Tibial nerve (tissue), 3 donors: ENCODE data around the gene ARPC1B.

Source experiments
- CTCF ChIP-seq, 5 experiments: fragments of 200-600 bp in 3 of 5; fragments of 450-650 bp in 2 of 5; sonication (generic) in 3 of 5; IDR thresholded peaks; one replicate each; pipeline ENCODE4 v1.5.1; 2016 to 2019; ENCODE audit warnings: antibody characterized with exemption in 5 of 5, mild to moderate bottlenecking in 3 of 5, moderate library complexity in 2 of 5
- POLR2A ChIP-seq, 2 donors: fragments of 450-650 bp; IDR thresholded peaks; one replicate each; pipeline ENCODE4 v1.6.1; 2017; ENCODE audit warnings: antibody characterized with exemption in 2 of 2, mild to moderate bottlenecking in 2 of 2, moderate library complexity in 2 of 2

DNA sequence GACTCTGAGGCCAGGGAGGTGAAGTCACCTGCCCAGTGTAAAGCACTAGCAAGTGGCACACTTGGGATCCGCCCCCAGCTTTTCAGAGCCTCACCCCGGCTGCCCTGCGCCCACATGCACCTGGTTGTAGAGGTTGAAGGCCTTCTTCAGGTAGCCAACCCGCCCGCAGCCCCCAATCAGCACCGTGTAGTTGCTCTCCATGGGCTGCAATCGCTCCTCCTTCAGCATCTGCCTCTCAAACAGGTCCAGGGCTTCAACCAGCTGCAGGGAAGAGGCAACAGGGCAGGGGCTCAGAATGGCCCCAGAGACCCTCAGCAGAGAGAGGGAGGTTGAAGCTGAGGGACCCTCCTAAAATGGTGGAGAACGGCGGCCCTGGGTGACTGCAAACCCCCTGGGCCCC lies 58.6 kb downstream of the ARPC1B start:
- TF ChIP-seq POLR2A (IDR thresholded peaks at IDR 0.05): no peak
- TF ChIP-seq CTCF (IDR thresholded peaks at IDR 0.05): no peak
